Measurements from ENCODE around the gene ZNF691.

DNA sequence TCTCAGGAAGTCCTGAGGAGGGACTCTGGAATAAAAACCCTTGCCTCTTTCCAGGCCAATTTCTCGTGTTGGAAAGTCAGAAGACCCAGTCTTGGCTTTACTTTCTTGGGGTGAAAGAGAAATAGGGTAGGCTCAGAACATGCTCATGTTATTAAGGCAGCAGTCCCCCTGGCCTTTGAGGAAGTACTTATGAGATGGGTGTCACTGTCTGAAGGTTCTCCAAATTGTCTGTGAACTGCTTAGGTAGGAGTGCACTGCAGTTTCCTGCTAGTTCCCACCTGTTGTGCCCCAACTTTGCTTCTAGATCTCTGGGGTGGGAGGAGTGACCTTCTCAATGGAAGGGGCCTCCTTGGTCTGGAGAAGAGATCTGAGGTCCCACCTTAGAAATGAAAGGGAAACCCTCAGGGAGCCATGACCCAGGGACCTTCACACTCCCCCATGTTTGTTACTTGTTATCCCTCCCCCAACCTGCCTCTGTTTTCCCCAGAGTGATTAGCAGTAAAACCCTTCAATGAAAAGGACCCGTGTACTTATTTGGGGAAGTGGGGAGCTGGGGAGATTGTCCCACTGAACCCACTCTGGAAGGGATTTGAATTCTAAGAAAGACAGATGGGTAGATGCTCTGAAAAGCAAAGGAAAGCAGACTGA lies 5.7 kb downstream of the ZNF691 start:
- TF ChIP-seq SIN3A (IDR thresholded peaks at IDR 0.05; ENCODE audit: borderline replicate concordance, insufficient read depth, low read length) (no peak), POLR2AphosphoS5 (IDR thresholded peaks at IDR 0.05; ENCODE audit: low read depth, low read length) (no peak), TAF1 (IDR thresholded peaks at IDR 0.05; ENCODE audit: borderline replicate concordance, insufficient read depth, low read length) (no peak)
- TF ChIP-seq, protein P1, sequence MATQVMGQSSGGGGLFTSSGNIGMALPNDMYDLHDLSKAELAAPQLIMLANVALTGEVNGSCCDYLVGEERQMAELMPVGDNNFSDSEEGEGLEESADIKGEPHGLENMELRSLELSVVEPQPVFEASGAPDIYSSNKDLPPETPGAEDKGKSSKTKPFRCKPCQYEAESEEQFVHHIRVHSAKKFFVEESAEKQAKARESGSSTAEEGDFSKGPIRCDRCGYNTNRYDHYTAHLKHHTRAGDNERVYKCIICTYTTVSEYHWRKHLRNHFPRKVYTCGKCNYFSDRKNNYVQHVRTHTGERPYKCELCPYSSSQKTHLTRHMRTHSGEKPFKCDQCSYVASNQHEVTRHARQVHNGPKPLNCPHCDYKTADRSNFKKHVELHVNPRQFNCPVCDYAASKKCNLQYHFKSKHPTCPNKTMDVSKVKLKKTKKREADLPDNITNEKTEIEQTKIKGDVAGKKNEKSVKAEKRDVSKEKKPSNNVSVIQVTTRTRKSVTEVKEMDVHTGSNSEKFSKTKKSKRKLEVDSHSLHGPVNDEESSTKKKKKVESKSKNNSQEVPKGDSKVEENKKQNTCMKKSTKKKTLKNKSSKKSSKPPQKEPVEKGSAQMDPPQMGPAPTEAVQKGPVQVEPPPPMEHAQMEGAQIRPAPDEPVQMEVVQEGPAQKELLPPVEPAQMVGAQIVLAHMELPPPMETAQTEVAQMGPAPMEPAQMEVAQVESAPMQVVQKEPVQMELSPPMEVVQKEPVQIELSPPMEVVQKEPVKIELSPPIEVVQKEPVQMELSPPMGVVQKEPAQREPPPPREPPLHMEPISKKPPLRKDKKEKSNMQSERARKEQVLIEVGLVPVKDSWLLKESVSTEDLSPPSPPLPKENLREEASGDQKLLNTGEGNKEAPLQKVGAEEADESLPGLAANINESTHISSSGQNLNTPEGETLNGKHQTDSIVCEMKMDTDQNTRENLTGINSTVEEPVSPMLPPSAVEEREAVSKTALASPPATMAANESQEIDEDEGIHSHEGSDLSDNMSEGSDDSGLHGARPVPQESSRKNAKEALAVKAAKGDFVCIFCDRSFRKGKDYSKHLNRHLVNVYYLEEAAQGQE (IDR thresholded peaks at IDR 0.05; ENCODE audit: insufficient read depth in 1 of 2, low read depth in 2 of 2, low read length in 2 of 2) = no peak
